Esophagus mucosa (tissue), 1 donor: Measurements from ENCODE around the gene GREB1L. TPM values are rescaled to one million over a fixed set of nuclear protein-coding genes. Genes with fewer than 3 reads are reported as not detected.

Source experiments
- ATAC-seq: fragments of 200-7000 bp; cut with Tn5 transposase; one replicate; pipeline ENCODE4 v1.9.1; 2020
- total RNA-seq: library from RNA; stranded (reverse); gene quantifications from one replicate; pipeline ENCODE4 v1.2.4, GENCODE V29; 2023
- donor health status: DM: yes; HTN: yes; CAD: no.

GREB1L gene
- total RNA-seq, 1 donor from 2014 or later, result not detected

DNA sequence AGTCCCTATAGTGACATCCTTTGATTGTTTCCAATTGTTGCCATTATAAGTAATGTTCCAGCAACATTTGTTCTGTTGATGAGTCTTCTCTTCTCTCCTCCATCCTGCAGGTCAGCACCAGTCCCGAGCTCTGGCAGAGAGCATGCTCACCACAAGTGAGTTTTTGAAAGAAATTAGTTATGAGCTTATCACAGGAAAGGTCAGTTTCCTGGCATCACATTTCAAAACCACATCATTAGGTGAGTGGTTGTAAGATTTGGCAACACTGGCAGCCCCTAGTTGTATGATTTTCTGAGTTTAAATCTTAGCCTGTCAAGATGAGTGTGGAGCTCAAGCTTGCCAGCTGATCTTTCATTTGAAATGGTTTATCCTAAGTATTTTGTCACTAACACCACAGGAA is 208.9 kb downstream of the GREB1L start:
- ATAC-seq, result no peak

- ATAC-seq, result no peak
These were observed 209.8 kb downstream of the GREB1L start for GRCh38 chr18:21451851-21452250.

- no peak for ATAC-seq
These were observed 210.3 kb downstream of the GREB1L start for GRCh38 chr18:21452276-21452780.

- no peak for ATAC-seq
These were observed 210.9 kb downstream of the GREB1L start for GRCh38 chr18:21452796-21453510.

- no peak for ATAC-seq
These were observed 211.5 kb downstream of the GREB1L start for GRCh38 chr18:21453511-21453901.

GRCh38 chr18:21454725-21455124 is 212.7 kb downstream of the GREB1L start:
- ATAC-seq, result no peak

GRCh38 chr18:21456428-21457178 is 214.6 kb downstream of the GREB1L start:
- ATAC-seq, result no peak

DNA sequence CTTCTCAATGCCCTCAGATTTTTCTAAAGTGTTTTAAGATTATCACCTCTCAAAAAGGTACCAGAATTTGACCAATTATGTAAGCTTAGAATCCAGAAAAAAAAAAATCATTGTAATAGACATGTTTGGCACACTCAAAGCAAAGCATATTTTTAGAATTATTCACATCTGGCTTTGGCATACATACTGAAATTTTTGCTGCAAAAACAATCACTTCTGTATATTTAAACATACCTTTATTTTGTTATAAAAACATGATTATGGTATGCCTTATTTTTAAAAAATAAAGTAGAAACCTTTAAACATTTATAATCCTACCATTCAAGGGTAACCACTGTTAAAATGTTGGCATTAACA is 215.1 kb downstream of the GREB1L start:
- no peak for ATAC-seq

DNA sequence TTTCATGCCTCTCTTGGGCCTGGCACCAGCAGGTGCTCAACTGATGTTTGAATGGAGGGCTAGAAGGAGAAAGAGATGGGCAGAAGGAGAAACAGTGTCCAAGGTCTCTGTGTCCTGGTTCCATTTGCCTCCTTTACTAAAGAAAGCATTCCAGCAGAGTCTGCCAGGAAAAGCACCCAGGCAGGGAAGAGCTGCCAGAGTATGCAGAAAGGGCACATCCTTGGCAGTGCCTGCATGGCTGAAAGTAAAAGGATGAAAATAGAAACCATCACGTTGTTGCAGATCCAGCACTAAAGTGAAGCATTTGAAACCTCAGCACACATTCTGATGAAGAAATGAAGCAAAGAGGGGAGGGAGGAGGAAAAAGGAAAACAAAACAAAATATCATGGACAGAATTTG is 216.3 kb downstream of the GREB1L start:
- no peak for ATAC-seq

DNA sequence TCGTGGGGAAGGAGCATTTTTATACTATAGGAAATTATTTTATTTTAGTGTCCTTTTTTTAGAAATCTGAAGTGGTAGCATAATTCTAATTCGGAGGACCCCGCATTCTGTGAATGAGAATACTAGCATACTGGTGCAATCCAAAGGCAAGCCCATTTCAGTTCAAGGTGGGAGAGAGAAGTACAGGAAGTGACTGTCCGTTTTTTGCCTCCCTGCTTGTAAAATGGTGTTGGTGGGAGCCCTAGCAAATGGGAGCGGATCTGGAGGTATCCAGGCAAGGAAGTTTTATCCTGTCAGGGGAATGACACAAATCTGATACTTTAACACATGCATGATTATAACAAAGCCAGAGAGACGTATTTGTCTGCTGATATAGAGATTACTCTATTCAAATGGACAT is 216.8 kb downstream of the GREB1L start:
- ATAC-seq, result no peak

GRCh38 chr18:21459706-21460286 is 217.8 kb downstream of the GREB1L start:
- no peak for ATAC-seq

- ATAC-seq, result no peak
These were observed 219.4 kb downstream of the GREB1L start for GRCh38 chr18:21461460-21461859.

GRCh38 chr18:21463718-21464117 is 221.7 kb downstream of the GREB1L start:
- no peak for ATAC-seq

- no peak for ATAC-seq
These were observed 226.6 kb downstream of the GREB1L start for GRCh38 chr18:21468514-21469164.

- ATAC-seq, result no peak
These were observed 230.7 kb downstream of the GREB1L start for GRCh38 chr18:21472741-21473140.

DNA sequence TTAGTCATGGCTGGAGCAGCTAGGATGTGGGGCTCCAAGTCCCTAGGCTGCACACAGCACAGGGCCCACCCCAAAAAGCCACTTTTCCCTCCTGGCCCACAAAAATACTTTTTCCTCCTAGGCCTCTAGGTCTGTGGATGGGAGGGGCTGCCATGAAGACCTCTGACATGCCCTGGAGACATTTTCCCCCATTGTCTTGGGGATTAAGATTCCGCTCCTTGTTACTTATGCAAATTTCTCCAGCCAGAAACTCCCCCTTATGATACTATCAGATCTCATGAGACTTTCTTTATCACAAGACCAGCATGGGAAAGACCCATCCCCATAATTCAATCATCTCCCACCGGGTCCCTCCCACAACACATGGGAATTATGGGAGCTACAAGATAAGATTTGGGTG is 232.6 kb downstream of the GREB1L start:
- ATAC-seq, result no peak

DNA sequence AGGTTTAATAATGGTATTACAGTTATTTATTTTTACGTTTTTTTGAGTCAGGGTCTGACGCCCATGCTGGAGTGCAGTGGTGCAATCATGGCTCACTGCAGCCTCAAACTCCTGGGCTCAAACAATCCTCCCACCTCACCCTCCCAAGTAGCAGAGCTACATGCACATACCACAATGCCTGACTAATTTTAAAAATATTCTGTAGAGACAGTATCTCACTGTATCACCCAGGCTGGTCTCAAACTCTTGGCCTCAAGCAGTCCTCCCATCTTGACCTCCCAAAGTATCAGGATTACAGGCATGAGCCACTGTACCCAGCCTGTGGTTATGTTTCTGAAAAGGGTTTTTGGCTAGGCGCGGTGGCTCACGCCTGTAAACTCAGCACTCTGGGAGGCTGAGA is 237.7 kb downstream of the GREB1L start:
- ATAC-seq, result no peak

- no peak for ATAC-seq
These were observed 239.7 kb downstream of the GREB1L start for GRCh38 chr18:21481739-21482138.

DNA sequence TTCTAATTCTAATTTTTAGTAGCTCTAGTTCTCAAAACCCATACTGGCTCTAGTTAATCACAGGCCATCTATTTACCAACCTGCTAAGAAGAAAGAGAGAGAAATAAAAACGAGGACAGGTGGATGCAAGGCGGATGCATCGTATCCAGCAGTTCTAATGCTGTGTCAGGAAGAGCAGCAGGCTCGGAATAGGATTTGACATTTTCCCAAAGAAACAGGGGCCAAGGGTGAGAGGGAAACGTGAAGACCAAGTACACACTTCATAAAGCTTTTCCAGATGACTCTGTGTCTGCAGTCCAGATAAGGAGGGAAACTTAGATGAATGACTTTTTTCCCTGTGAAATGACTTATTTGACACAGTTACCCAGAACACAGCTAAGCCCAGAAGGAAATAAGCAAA is 241.0 kb downstream of the GREB1L start:
- ATAC-seq, result no peak

DNA sequence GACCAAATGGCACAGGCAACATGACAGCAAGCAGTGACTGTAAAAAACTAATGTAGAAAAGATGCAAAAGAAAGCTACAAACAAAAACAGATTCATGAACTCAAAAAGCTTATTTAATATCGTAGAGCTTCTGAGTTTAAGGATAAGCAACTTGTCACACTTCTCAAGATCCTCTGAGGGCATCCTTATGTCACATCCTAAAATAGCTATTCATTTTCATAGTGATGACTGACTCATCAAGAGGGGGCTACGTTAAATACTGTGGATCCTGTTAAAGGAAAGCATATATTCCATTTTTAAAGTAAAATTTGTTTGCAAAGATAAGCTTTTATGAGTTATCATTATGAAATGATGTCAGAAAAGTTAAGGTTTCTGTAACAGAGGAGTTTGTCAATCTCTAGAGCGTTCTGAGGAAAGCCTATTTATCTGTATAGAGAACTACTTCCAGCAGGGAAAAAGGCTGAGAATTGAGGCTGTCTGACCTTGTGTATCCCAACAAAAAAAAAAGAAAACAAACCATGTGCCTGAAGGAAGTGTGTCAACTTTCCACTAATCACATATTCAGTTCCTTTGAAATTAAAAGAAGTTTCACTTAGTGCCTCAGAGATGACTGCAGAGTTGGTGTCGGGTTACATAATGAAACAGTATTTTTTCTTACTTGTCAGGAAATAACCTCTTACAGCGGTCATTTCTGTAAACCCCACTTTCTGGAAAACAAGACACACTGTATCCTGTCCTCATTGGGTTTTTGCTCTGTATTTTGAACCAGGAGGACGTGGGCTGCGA is 243.0 kb downstream of the GREB1L start:
- no peak for ATAC-seq

DNA sequence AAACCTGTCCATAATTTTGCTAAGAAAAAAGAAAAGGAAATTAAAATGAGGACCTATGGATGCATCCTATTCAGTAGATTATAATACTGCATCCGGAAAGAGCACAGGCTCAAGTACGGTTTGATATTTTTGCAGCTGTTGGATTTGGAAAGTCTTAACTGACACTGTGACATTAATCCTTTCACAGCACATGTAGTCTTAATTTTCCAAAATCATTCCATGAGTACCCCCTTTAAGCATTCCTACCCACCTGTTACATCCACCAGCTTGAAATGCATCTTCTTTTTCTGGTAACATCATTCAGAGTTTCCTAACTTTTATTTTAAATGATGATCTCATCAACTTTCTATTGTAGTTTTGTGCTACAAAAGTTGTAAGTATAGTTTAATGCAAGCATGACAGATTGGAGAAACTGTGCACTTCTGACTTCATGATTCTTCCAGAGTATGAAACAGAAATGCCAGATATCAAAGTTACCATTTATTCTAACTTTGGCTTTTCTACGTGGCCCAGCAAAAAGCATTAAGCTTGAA is 244.9 kb downstream of the GREB1L start:
- no peak for ATAC-seq

GRCh38 chr18:21489119-21489750 is 247.2 kb downstream of the GREB1L start:
- ATAC-seq, result peak; percentile 65
